ENCODE results near the gene FUT8. TPM values are rescaled to one million over a fixed set of nuclear protein-coding genes. Genes with fewer than 3 reads are reported as not detected.
A peak's percentile ranks its signal among the peaks of the same experiment; 100 is the strongest.

Gene FUT8
- total RNA-seq, 4 donors from 2014 or later, result 7.9 to 27.5 (median 12.8) TPM

GRCh38 chr14:65770681-65771080 lies 358.2 kb downstream of the FUT8 start:
- H3K27me3 ChIP-seq, result no peaks in the 10 kb centered on the region
- no peak overlapping the region for H3K27ac ChIP-seq
- no peaks in the 10 kb centered on the region for H3K36me3 ChIP-seq
- intact Hi-C loops (cut with DNase I; ENCODE audit: low total_unique reads) (no loop called here), in situ Hi-C loops (cut with MboI; ENCODE audit: low pct_ligation_motif_present in 1 of 4, low pct_unique_long_range_greater_than_20kb in 1 of 4, low sequenced_read_pairs in 3 of 4) (no loop called here)
- TF ChIP-seq CTCF (IDR thresholded peaks at IDR 0.05) (no peak), POLR2AphosphoS5 (IDR thresholded peaks at IDR 0.05) (no peak), POLR2A (IDR thresholded peaks at IDR 0.05) (no peak), EP300 (IDR thresholded peaks at IDR 0.05; ENCODE audit: low read depth) (no peak)
- H3K9me3 ChIP-seq, result no peaks in the 10 kb centered on the region
- no peak for DNase-seq
- no peak overlapping the region for H3K4me3 ChIP-seq
- peaks cover 0 to 33% (median 21%) of the 10 kb centered on the region in 4 donors for H3K4me1 ChIP-seq
- 71% methylated on average over 5 of the region's 5 CpGs; no CpG with 5 or more reads in 1 of the 2 donors for WGBS, 2 donors (ENCODE audit: low coverage in 1 of 2)

DNA sequence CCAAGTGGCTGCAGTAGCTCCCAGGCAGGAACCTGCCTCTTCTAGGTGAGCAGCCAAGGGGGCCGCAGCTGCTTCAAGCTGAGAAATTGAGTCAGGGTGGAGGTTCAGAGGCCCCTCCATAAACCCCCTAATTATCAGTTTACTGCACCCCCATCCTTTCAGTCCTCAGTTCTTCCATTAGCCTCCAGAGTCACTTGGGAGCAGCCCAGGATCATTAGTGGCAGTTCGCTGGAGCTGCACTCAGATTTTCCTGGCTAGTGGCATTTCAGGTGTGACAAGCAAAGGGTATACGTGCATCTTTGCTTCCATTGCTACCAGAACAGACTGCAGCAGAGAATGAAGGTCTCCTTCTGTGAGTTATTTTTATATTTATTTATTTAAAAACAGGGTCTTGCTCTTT lies 358.7 kb downstream of the FUT8 start:
- H3K27me3 ChIP-seq, result no peaks in the 10 kb centered on the region
- TF ChIP-seq POLR2A (IDR thresholded peaks at IDR 0.05) (no peak), CTCF (IDR thresholded peaks at IDR 0.05) (no peak), POLR2AphosphoS5 (IDR thresholded peaks at IDR 0.05) (no peak), EP300 (IDR thresholded peaks at IDR 0.05; ENCODE audit: low read depth) (no peak)
- no peak overlapping the region for H3K27ac ChIP-seq
- intact Hi-C loops (cut with DNase I; ENCODE audit: low total_unique reads) (no loop called here), in situ Hi-C loops (cut with MboI; ENCODE audit: low pct_ligation_motif_present in 1 of 4, low pct_unique_long_range_greater_than_20kb in 1 of 4, low sequenced_read_pairs in 3 of 4) (no loop called here)
- no peak for DNase-seq
- 84 to 100% methylated on average over 2 to 3 of the region's 3 CpGs for WGBS, 2 donors (ENCODE audit: low coverage in 1 of 2)
- H3K4me1 ChIP-seq, result peaks cover 0 to 33% (median 21%) of the 10 kb centered on the region in 4 donors
- no peak overlapping the region for H3K4me3 ChIP-seq
- H3K36me3 ChIP-seq, result no peaks in the 10 kb centered on the region
- no peaks in the 10 kb centered on the region for H3K9me3 ChIP-seq

DNA sequence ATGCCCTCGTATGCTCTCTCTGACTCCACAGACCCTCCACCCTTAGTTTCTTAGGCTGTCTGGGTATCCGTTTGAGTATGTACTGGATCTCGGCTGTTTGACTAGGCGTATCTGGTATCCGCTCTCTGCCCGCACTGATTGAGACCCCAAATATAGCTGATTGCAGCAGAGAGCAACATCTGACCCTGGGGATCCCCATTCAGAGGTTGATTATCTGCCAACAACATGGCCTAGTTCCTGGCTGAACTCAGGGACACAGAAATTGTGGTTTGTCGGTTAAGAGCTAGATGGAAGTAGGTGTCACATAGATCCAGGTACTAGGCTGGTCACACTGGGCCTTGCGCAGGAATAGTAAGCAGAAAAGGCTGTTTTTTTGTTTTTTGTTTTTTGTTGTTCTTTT lies 359.9 kb downstream of the FUT8 start:
- no peaks in the 10 kb centered on the region for H3K9me3 ChIP-seq
- no peaks in the 10 kb centered on the region for H3K36me3 ChIP-seq
- peak overlapping the region; percentile 52 to 80 (median 75) for H3K27ac ChIP-seq
- H3K27me3 ChIP-seq, result no peaks in the 10 kb centered on the region
- DNase-seq, result no peak
- intact Hi-C loops (cut with DNase I; ENCODE audit: low total_unique reads) (no loop called here), in situ Hi-C loops (cut with MboI; ENCODE audit: low pct_ligation_motif_present in 1 of 4, low pct_unique_long_range_greater_than_20kb in 1 of 4, low sequenced_read_pairs in 3 of 4) (no loop called here)
- H3K4me3 ChIP-seq, result no peak overlapping the region
- peaks cover 0 to 33% (median 21%) of the 10 kb centered on the region in 4 donors for H3K4me1 ChIP-seq
- WGBS, 2 donors (ENCODE audit: low coverage in 1 of 2), result 70% methylated on average over 2 to 8 of the region's 8 CpGs
- TF ChIP-seq EP300 (IDR thresholded peaks at IDR 0.05; ENCODE audit: low read depth) (no peak), POLR2A (IDR thresholded peaks at IDR 0.05) (no peak), POLR2AphosphoS5 (IDR thresholded peaks at IDR 0.05) (no peak), CTCF (IDR thresholded peaks at IDR 0.05) (no peak)

DNA sequence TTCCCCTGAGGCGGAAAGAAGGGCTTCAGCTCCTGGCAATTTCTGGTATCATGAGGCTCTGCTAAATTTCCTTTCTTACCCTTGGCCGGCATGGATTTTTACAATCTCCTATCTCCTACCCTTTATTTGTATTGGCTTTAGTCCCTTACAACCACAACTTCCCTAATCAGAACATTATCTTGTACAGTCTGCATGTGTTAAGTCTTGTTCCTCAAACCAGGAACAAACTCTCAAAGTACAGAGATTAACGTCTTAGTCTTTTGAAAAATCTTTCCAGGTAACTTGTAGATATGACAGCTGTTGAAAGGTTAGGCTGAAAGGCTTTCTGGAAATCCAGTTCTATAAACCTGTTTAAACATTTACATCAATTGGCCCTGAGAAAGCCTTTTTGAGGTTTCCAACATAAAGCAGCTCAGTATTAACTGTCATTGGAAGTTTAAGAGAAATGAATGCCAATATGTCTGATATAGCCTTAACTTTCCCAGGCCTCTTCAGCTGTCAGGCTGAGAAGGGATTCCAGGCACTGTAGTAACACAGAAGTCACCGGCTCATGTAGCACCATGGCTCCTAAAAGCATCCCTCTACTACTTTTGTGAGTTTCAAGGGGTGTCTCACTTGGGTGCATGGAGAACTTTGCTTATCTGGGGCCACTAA lies 360.5 kb downstream of the FUT8 start:
- in situ Hi-C loops (cut with MboI; ENCODE audit: low pct_ligation_motif_present in 1 of 4, low pct_unique_long_range_greater_than_20kb in 1 of 4, low sequenced_read_pairs in 3 of 4) (no loop called here), intact Hi-C loops (cut with DNase I; ENCODE audit: low total_unique reads) (no loop called here)
- WGBS, 2 donors (ENCODE audit: low coverage in 1 of 2), result 38 to 56% methylated on average over 2 to 4 of the region's 4 CpGs
- TF ChIP-seq POLR2AphosphoS5 (IDR thresholded peaks at IDR 0.05) (peak in 1 of 3 donors; percentile 58), CTCF (IDR thresholded peaks at IDR 0.05) (no peak)
- H3K27ac ChIP-seq, result peak overlapping the region; percentile 52 to 80 (median 75)
- H3K27me3 ChIP-seq, result no peaks in the 10 kb centered on the region
- H3K4me3 ChIP-seq, result no peak overlapping the region
- no peak for DNase-seq
- H3K4me1 ChIP-seq, result peaks cover 0 to 33% (median 21%) of the 10 kb centered on the region in 4 donors
- no peaks in the 10 kb centered on the region for H3K36me3 ChIP-seq
- no peaks in the 10 kb centered on the region for H3K9me3 ChIP-seq
